HepG2 (cell line): Measurements from ENCODE around the gene ARL3. TPM values are rescaled to one million over a fixed set of nuclear protein-coding genes. Genes with fewer than 3 reads are reported as not detected.

Experiments
- BHLHE40 ChIP-seq: IDR thresholded peaks from 2 replicates; pipeline ENCODE4 v1.6.1; 2011; ENCODE audit warnings: low read length, improper control_type of control experiment
- HNRNPL ChIP-seq: fragments of 200-400 bp; formaldehyde crosslinking; IDR thresholded peaks from 2 replicates; pipeline ENCODE4 v1.6.1; 2017; ENCODE audit warnings: mild to moderate bottlenecking, low read depth, low read length
- KAT7 ChIP-seq: IDR thresholded peaks from 2 replicates; pipeline ENCODE4 v1.6.1; 2018; ENCODE audit warnings: borderline replicate concordance, missing compliant biosample characterization
- KAT8 ChIP-seq: IDR thresholded peaks from 2 replicates; pipeline ENCODE4 v1.6.1; 2016; ENCODE audit warnings: missing genetic modification reagents, missing compliant biosample characterization
- MIER2 ChIP-seq: IDR thresholded peaks from 2 replicates; pipeline ENCODE4 v1.6.1; 2016; ENCODE audit warnings: missing biosample characterization, missing genetic modification reagents
- NR2C2 ChIP-seq: sonication (generic); formaldehyde crosslinking; IDR thresholded peaks from 2 replicates; pipeline ENCODE4 v1.4.0; 2020; ENCODE audit warnings: missing genetic modification reagents, mild to moderate bottlenecking, moderate library complexity, borderline replicate concordance
- STAT5B ChIP-seq: sonication (generic); formaldehyde crosslinking; IDR thresholded peaks from 2 replicates; pipeline ENCODE4 v1.4.0; 2020; ENCODE audit warnings: missing genetic modification reagents
- ZFX ChIP-seq: sonication (generic); formaldehyde crosslinking; IDR thresholded peaks from 2 replicates; pipeline ENCODE4 v1.4.0; 2020; ENCODE audit warnings: mild to moderate bottlenecking, low read depth, missing genetic modification reagents, moderate library complexity
- ZNF138 ChIP-seq: sonication (generic); formaldehyde crosslinking; IDR thresholded peaks from 2 replicates; pipeline ENCODE4 v1.5.0; 2020; ENCODE audit warnings: mild to moderate bottlenecking, low read depth, missing genetic modification reagents
- ZNF160 ChIP-seq: sonication (generic); formaldehyde crosslinking; IDR thresholded peaks from 2 replicates; pipeline ENCODE4 v1.8.0; 2022; ENCODE audit warnings: mild to moderate bottlenecking, inconsistent platforms, missing genetic modification reagents
- ZNF3 ChIP-seq: IDR thresholded peaks from 2 replicates; pipeline ENCODE4 v1.7.0; 2017; ENCODE audit warnings: inconsistent platforms
- ZNF572 ChIP-seq: sonication (generic); formaldehyde crosslinking; IDR thresholded peaks from 2 replicates; pipeline ENCODE4 v1.5.1; 2020; ENCODE audit warnings: mild to moderate bottlenecking, missing genetic modification reagents
- polyA plus RNA-seq, 8 experiments: library from polyadenylated mRNA; depleted of rRNA in 3 of 8; stranded (reverse) in 7 of 8; unstranded in 1 of 8; fragments of >200 nt; fragmentation: Illumina TruSeq in 4 of 8; extraction: Trizol in 4 of 8; gene quantifications; 2 replicates each; pipeline versions ENCODE4 v1.2.1 to v1.2.3, GENCODE V29; 2011 to 2016; ENCODE audit warnings: low read depth in 4 of 8, missing spikeins in 1 of 8, mixed read lengths in 1 of 8; ENCODE audit not compliant: insufficient read depth in 1 of 8
- total RNA-seq, 5 experiments: library from RNA; depleted of rRNA; stranded (reverse); fragments of >200 nt; fragmentation: Illumina TruSeq; extraction: Trizol; gene quantifications; 2 replicates each; pipeline ENCODE4 v1.2.3, GENCODE V29; 2016; ENCODE audit warnings: low read depth in 1 of 5
- TF ChIP-seq, protein P1 (sequence below), 2 experiments: fragments of 450-650 bp in 1 of 2; sonication (generic) in 1 of 2; formaldehyde crosslinking in 1 of 2; IDR thresholded peaks; 2 replicates each; pipeline versions ENCODE4 v1.6.1 to v1.8.0; 2016 to 2022; ENCODE audit warnings: antibody characterized with exemption in 1 of 2, mild to moderate bottlenecking in 1 of 2, missing genetic modification reagents in 1 of 2
- TF ChIP-seq, protein P2 (sequence below): sonication (generic); formaldehyde crosslinking; IDR thresholded peaks from 2 replicates; pipeline ENCODE4 v1.5.0; 2020; ENCODE audit warnings: missing genetic modification reagents, mild to moderate bottlenecking, borderline replicate concordance
- TF ChIP-seq, protein P3 (sequence below): sonication (generic); formaldehyde crosslinking; IDR thresholded peaks from 2 replicates; pipeline ENCODE4 v1.5.1; 2020; ENCODE audit warnings: missing genetic modification reagents, mild to moderate bottlenecking, borderline replicate concordance
- TF ChIP-seq, protein P4 (sequence below): sonication (generic); formaldehyde crosslinking; IDR thresholded peaks from 2 replicates; pipeline ENCODE4 v1.5.0; 2020; ENCODE audit warnings: missing genetic modification reagents
- TF ChIP-seq, protein P5 (sequence below): IDR thresholded peaks from 2 replicates; pipeline ENCODE4 v1.6.1; 2018; ENCODE audit warnings: missing genetic modification reagents, mild to moderate bottlenecking, missing compliant biosample characterization

Gene ARL3
- total and polyA plus RNA-seq, 2 of the 13 experiments (the other 11 are each of a cell fraction or from before 2014, with no cell fraction given) = 5.2 to 6.6 TPM

DNA sequence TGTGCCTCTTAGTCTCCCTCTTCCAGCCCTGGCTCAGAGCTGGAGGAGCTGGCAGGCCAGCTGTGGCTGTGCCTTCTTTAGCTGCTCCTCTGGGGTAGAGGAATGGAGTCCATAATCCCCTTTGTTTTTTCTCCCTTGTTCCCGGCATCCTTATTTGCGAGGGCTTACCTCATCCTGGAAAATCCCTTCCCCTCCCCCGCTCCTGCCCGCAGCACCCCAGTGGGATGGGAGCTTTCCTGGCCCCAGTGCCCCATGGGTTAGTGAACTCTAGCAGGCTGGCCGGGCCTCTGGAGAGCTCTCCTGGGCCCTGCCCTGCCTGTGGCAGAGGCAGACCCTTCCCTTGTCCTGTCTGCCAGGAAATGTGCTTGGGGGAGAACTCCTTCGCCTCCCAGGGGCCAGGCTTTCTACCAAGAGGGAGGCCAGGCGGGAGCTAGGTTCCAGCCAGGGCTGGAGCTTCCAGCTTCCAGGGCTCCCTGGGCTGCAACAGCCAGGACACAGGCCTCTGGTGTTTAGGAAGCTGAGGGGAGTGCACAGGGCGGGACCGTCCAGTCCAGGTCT, 86.4 kb downstream of the ARL3 start (continued):
- TF ChIP-seq, protein P1, sequence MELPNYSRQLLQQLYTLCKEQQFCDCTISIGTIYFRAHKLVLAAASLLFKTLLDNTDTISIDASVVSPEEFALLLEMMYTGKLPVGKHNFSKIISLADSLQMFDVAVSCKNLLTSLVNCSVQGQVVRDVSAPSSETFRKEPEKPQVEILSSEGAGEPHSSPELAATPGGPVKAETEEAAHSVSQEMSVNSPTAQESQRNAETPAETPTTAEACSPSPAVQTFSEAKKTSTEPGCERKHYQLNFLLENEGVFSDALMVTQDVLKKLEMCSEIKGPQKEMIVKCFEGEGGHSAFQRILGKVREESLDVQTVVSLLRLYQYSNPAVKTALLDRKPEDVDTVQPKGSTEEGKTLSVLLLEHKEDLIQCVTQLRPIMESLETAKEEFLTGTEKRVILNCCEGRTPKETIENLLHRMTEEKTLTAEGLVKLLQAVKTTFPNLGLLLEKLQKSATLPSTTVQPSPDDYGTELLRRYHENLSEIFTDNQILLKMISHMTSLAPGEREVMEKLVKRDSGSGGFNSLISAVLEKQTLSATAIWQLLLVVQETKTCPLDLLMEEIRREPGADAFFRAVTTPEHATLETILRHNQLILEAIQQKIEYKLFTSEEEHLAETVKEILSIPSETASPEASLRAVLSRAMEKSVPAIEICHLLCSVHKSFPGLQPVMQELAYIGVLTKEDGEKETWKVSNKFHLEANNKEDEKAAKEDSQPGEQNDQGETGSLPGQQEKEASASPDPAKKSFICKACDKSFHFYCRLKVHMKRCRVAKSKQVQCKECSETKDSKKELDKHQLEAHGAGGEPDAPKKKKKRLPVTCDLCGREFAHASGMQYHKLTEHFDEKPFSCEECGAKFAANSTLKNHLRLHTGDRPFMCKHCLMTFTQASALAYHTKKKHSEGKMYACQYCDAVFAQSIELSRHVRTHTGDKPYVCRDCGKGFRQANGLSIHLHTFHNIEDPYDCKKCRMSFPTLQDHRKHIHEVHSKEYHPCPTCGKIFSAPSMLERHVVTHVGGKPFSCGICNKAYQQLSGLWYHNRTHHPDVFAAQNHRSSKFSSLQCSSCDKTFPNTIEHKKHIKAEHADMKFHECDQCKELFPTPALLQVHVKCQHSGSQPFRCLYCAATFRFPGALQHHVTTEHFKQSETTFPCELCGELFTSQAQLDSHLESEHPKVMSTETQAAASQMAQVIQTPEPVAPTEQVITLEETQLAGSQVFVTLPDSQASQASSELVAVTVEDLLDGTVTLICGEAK (IDR thresholded peaks at IDR 0.05) = no peak
- TF ChIP-seq, protein P1 (CRISPR knock-in tag; IDR thresholded peaks at IDR 0.05) = no peak
- TF ChIP-seq MIER2 (CRISPR knock-in tag) (no peak), ZNF3 (CRISPR knock-in tag) (no peak), NR2C2 (CRISPR knock-in tag) (no peak), KAT8 (0 out of 2 replicates have a peak, but pooled peaks have one; percentile 18), STAT5B (no peak), HNRNPL (0 out of 2 replicates have a peak, but pooled peaks have one; percentile 38), ZFX (CRISPR knock-in tag) (no peak; the same call in 1 of the 2 replicates), KAT7 (CRISPR knock-in tag) (no peak), ZNF160 (no peak), ZNF138 (CRISPR knock-in tag) (no peak), BHLHE40 (no peak), ZNF572 (CRISPR knock-in tag) (no peak)
- TF ChIP-seq, protein P2, sequence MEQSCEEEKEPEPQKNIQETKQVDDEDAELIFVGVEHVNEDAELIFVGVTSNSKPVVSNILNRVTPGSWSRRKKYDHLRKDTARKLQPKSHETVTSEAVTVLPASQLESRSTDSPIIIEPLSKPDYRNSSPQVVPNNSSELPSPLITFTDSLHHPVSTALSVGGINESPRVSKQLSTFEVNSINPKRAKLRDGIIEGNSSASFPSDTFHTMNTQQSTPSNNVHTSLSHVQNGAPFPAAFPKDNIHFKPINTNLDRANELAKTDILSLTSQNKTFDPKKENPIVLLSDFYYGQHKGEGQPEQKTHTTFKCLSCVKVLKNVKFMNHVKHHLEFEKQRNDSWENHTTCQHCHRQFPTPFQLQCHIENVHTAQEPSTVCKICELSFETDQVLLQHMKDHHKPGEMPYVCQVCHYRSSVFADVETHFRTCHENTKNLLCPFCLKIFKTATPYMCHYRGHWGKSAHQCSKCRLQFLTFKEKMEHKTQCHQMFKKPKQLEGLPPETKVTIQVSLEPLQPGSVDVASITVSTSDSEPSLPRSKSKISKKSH = no peak
- TF ChIP-seq, protein P3, sequence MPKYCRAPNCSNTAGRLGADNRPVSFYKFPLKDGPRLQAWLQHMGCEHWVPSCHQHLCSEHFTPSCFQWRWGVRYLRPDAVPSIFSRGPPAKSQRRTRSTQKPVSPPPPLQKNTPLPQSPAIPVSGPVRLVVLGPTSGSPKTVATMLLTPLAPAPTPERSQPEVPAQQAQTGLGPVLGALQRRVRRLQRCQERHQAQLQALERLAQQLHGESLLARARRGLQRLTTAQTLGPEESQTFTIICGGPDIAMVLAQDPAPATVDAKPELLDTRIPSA = no peak
- TF ChIP-seq, protein P4, sequence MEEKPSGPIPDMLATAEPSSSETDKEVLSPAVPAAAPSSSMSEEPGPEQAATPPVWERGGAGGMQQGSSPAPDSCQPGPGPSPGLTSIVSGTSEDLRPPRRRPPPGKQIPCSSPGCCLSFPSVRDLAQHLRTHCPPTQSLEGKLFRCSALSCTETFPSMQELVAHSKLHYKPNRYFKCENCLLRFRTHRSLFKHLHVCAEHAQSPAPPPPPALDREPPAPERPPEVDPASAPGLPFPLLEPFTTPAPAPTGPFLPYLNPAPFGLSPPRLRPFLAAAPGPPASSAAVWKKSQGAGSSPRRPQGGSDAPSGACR (CRISPR knock-in tag) = no peak
- TF ChIP-seq, protein P5, sequence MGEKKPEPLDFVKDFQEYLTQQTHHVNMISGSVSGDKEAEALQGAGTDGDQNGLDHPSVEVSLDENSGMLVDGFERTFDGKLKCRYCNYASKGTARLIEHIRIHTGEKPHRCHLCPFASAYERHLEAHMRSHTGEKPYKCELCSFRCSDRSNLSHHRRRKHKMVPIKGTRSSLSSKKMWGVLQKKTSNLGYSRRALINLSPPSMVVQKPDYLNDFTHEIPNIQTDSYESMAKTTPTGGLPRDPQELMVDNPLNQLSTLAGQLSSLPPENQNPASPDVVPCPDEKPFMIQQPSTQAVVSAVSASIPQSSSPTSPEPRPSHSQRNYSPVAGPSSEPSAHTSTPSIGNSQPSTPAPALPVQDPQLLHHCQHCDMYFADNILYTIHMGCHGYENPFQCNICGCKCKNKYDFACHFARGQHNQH (CRISPR knock-in tag) = no peak
